ENCODE data around the gene LARP4. TPM values are rescaled to one million over a fixed set of nuclear protein-coding genes. Genes with fewer than 3 reads are reported as not detected.

LARP4 gene
- total RNA-seq, 1 experiment from 2014 or later, result 22.6 TPM

DNA sequence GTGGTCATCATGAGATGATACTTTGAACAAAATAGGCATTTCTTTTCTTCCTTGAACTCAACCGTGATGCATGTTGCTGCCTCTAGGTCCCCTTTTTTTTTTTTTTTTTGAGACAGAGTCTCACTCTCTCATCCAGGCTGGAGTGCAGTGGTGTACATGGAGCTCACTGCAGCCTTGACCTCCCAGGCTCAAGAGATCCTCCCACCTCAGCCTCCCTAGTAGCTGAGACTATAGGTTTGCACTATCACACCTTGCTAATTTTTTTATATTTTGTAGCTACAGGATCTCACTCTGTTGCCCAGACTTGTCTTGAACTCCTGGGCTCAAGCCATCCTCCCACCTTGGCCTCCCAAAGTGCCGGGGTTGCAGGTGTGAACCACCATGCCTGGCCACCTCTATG lies 124.7 kb downstream of the LARP4 start:
- no peak for DNase-seq (ENCODE audit: low spot score)

GRCh38 chr12:50527359-50527726 lies 126.7 kb downstream of the LARP4 start:
- no peak for DNase-seq (ENCODE audit: low spot score)

DNA sequence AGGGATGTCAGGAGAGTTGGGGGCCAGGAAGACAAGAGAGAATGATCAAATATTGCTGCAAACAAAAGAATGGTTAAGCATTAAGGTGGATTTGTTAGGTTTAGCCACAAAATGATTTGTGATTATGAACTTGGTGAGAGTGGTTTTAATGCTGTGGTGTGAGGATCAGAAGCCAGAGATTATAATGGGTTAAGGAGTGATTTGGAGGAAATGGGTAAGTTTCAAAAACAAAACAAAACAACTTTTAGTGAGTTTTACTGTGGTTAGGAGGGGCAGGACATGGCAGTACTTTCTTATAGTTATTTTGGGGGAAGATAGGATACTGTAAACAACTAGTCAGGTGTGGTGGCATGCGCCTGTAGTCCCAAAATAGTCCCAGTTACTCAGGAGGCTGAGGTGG lies 128.1 kb downstream of the LARP4 start:
- no peak for DNase-seq (ENCODE audit: low spot score)

DNA sequence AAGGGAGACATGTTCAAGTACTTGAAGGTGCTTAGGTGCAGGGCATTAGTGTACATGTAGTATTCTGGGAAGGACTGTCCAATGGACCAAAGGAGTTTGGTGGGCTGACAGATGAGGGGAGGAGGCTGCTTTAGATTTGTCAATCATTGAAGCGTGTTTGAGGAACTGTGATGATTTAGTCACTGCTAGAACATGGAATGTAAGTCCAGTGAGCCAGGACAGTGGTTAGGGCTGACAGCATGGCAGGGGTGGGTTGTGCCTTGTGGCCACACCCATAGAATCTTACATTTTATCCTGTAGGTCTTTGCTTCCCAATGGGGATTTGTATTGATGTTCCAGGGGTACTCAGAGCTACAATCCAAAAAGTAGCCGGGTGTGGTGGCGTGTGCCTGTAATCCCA lies 128.7 kb downstream of the LARP4 start:
- no peak for DNase-seq (ENCODE audit: low spot score)

Other genes starting within 250 kb of the LARP4 start
- gene CERS5, start 233.5 kb upstream of the LARP4 start, total RNA-seq (2014; rRNA removed; shearing (Covaris generic)), result 11.7 and 15.8 TPM in 2 replicates
- 97.1 and 109 TPM in 2 replicates for gene LIMA1, start 117.4 kb upstream of the LARP4 start, total RNA-seq (2014; rRNA removed; shearing (Covaris generic))
- gene FAM186A, start 4.3 kb upstream of the LARP4 start, total RNA-seq (2014; rRNA removed; shearing (Covaris generic)), result not detected in 2 replicates
- gene DIP2B, start 104.1 kb downstream of the LARP4 start, total RNA-seq (2014; rRNA removed; shearing (Covaris generic)), result 9.0 and 13.2 TPM in 2 replicates

Measured in H4 (cell line).